K562 (cell line): ENCODE results near the gene PFDN4.

Source experiments
- DDX20 ChIP-seq: fragments of 450-650 bp; IDR thresholded peaks from 2 replicates; pipeline ENCODE4 v1.6.1; 2016; ENCODE audit warnings: missing genetic modification characterization, low read depth, mild to moderate bottlenecking, missing compliant biosample characterization, moderate library complexity
- NFXL1 ChIP-seq: fragments of 450-650 bp; formaldehyde crosslinking; IDR thresholded peaks from 2 replicates; pipeline ENCODE4 v1.4.0; 2021; ENCODE audit warnings: mild to moderate bottlenecking
- U2AF1 ChIP-seq: fragments of 200-400 bp; formaldehyde crosslinking; optimal IDR thresholded peaks from 2 replicates; pipeline ENCODE3; 2017; ENCODE audit warnings: mild to moderate bottlenecking, low read depth, low read length, moderate library complexity
- TF ChIP-seq, protein P1 (sequence below), 2 experiments: fragments of 450-650 bp in 1 of 2; sonication (generic) in 1 of 2; formaldehyde crosslinking; conservative IDR thresholded peaks; 2 replicates each; pipeline versions ENCODE4 v1.4.0 to v1.8.1; 2020 to 2022; ENCODE audit warnings: mild to moderate bottlenecking in 1 of 2, missing genetic modification reagents in 1 of 2
- TF ChIP-seq, protein P2 (sequence below): sonication (generic); formaldehyde crosslinking; IDR thresholded peaks from 2 replicates; pipeline ENCODE4 v1.9.0; 2022; ENCODE audit warnings: mild to moderate bottlenecking, missing genetic modification reagents
- TF ChIP-seq, protein P3 (sequence below), 3 experiments: IDR thresholded peaks in 2 of 3; conservative IDR thresholded peaks in 1 of 3; 2 replicates each; pipeline ENCODE4 v1.5.1; 2011 to 2012; ENCODE audit warnings: low read length in 3 of 3, mild to moderate bottlenecking in 3 of 3, control low read depth in 2 of 3, improper control_type of control experiment in 1 of 3, inconsistent platforms in 1 of 3, low read depth in 1 of 3, mixed read lengths in 1 of 3, moderate library complexity in 1 of 3; ENCODE audit not compliant: insufficient read depth in 2 of 3

DNA sequence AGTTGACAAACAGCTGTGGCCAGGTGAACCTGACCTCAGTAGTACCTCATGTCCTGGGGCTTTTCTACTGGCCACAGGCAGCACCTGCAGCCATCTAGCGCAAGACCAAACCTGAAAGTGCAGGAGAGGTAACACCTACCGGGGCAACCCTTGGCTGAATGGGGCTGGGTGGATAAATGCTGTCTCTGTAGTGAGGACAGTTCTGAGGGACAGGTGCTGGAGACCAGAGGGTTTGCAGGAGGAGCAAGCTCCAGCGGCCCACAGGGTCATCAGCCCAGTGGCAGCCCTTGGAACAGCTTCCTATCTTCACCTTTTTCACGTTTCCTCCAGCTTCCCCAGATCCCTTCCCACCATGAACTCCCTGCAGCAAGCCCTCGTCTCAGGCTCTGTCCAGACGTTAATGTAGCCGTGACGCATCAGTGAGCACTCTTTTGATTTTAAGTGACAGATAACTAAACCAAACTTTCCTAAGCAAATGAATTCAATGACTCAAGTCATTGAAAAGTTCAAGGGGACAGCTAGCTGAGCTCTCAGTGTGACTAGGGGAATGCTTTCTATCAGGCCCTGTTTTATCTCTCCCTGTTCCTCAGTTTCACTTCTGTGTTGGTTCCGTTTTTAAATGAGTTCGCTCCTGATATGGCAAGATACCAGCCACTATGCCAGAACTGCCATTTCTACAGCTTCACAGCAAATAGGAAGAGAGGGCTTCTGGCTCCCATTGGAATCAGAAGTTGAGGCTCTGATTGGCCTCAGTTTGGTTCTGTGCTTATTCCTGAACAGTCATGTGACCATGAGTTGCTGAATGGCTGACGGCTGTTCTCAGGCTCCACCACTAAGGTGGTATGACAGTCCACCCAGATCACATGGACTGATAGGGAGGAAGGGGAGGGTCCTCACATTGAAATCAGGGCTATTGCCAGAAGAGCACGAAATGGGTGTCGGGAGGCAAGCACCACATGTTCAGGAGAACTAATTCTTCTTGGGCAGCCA is 12.1 kb upstream of the PFDN4 start:
- TF ChIP-seq, protein P1, sequence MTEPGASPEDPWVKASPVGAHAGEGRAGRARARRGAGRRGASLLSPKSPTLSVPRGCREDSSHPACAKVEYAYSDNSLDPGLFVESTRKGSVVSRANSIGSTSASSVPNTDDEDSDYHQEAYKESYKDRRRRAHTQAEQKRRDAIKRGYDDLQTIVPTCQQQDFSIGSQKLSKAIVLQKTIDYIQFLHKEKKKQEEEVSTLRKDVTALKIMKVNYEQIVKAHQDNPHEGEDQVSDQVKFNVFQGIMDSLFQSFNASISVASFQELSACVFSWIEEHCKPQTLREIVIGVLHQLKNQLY (CRISPR knock-in tag; conservative IDR thresholded peaks at IDR 0.05) = no peak
- TF ChIP-seq NFXL1 (CRISPR knock-in tag) (no peak), U2AF1 (no peak), DDX20 (tag) (no peak)
- TF ChIP-seq, protein P2, sequence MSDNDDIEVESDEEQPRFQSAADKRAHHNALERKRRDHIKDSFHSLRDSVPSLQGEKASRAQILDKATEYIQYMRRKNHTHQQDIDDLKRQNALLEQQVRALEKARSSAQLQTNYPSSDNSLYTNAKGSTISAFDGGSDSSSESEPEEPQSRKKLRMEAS (CRISPR knock-in tag) = no peak
- TF ChIP-seq, protein P3, sequence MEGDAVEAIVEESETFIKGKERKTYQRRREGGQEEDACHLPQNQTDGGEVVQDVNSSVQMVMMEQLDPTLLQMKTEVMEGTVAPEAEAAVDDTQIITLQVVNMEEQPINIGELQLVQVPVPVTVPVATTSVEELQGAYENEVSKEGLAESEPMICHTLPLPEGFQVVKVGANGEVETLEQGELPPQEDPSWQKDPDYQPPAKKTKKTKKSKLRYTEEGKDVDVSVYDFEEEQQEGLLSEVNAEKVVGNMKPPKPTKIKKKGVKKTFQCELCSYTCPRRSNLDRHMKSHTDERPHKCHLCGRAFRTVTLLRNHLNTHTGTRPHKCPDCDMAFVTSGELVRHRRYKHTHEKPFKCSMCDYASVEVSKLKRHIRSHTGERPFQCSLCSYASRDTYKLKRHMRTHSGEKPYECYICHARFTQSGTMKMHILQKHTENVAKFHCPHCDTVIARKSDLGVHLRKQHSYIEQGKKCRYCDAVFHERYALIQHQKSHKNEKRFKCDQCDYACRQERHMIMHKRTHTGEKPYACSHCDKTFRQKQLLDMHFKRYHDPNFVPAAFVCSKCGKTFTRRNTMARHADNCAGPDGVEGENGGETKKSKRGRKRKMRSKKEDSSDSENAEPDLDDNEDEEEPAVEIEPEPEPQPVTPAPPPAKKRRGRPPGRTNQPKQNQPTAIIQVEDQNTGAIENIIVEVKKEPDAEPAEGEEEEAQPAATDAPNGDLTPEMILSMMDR (IDR thresholded peaks at IDR 0.05 in 2 of 3, conservative IDR thresholded peaks at IDR 0.05 in 1 of 3; ENCODE audit: insufficient read depth in 2 of 3, low read depth in 1 of 3, low read length in 3 of 3) = no peak
